ENCODE results near the gene ZMYND11.

ZMYND11 gene

DNA sequence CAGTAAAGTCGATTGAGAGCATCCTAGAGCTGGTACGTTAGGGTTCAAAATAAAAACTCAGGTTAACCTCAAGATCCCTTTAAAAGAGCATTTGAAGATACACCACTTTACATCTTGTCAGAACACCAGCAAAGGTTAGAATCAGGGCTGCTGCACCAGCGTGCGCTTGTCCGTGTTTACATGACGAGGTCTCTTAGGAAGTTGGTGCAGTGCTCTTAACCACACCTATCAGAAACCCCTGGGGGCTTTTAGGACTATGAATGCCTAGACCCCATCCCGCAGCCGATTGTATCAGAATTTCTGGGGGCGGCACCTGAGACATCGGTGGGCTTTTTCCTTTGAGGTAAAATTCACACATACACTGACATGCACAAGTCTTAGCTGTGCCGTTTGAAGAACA lies 97.6 kb downstream of the ZMYND11 start:
- no peak overlapping the region for H3K4me3 ChIP-seq

DNA sequence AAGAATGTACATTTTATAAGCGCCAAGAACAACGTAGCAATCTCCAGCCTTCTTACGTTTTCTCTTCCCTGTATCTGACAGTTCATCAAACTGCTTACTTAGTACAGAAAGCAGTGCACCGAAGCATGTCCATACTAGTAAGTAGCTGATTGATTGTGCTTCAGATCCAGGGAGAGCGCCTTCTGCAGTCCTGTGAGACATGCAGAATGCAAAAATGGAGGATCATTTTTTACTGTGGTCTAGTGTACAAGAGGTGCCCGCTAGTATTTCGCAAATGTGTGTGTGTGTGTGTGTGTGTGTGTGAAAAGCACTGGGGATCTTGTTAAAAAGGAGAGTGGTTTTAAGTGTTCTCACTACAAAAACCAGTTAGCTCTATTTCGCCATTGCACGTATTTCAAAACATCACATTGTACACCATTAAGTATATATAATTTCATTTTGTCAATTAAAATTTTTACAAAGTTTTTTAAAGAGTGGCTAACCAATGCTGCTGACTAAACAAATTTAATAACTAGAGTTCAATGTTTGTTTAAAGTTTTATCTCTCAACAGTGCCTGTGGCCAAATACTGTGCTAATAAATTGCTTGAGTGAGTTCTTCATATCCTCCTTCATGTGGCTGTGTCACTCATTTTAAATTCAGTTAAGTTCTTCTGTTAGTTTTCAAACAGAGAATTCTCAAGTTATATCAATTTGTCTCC lies 99.6 kb downstream of the ZMYND11 start:
- H3K9ac ChIP-seq (ENCODE audit: insufficient read length): no peak overlapping the region
- DNase-seq (ENCODE audit: low read depth, low spot score): peak; percentile 10
- H3K4me3 ChIP-seq: peak overlapping the region; percentile 30; the same call in 1 of the 2 replicates
- TF ChIP-seq FOXP2 (optimal IDR thresholded peaks at IDR 0.05; ENCODE audit: control extremely low read depth, extremely low read length, insufficient read depth) (no peak), POLR2AphosphoS5 (IDR thresholded peaks at IDR 0.05; ENCODE audit: borderline replicate concordance, low read depth, low read length) (no peak), EZH2 (IDR thresholded peaks at IDR 0.05) (no peak)
- no peaks in the 10 kb centered on the region; the same call in 1 of the 2 replicates for H3K36me3 ChIP-seq (ENCODE audit: insufficient read depth, low read length)
- H3K9me3 ChIP-seq (ENCODE audit: low read depth, low read length): no peaks in the 10 kb centered on the region
- peak overlapping the region; percentile 70 for H3K27ac ChIP-seq

More for the DNA sequence above, 97.6 kb downstream of the ZMYND11 start:
- TF ChIP-seq EZH2 (IDR thresholded peaks at IDR 0.05) (no peak), FOXP2 (optimal IDR thresholded peaks at IDR 0.05; ENCODE audit: control extremely low read depth, extremely low read length, insufficient read depth) (no peak), POLR2AphosphoS5 (IDR thresholded peaks at IDR 0.05; ENCODE audit: borderline replicate concordance, low read depth, low read length) (no peak)
- H3K9me3 ChIP-seq (ENCODE audit: low read depth, low read length): no peaks in the 10 kb centered on the region
- H3K27ac ChIP-seq: no peak overlapping the region
- H3K36me3 ChIP-seq (ENCODE audit: insufficient read depth, low read length): no peaks in the 10 kb centered on the region
- no peak overlapping the region for H3K9ac ChIP-seq (ENCODE audit: insufficient read length)
- DNase-seq (ENCODE audit: low read depth, low spot score): no peak

DNA sequence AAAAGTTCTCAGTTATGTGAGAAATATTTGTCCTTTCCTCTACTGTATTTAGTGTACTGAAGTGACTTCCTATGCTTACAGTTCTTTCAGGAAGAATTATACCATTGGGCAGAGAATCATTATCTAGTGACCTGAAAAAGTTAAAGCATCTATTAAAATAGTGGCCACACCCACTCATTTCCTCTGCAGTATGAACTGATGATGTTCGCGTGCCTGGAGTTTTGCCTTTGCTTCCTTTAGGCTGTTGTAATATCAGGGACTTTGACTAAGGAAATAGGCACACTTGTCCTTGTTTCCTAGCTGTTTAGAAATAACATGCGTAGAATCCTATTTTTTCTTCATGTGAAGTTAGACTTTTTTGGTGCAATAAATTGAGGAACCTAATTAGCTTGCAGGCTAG lies 100.7 kb downstream of the ZMYND11 start:
- TF ChIP-seq POLR2AphosphoS5 (IDR thresholded peaks at IDR 0.05; ENCODE audit: borderline replicate concordance, low read depth, low read length) (no peak), FOXP2 (optimal IDR thresholded peaks at IDR 0.05; ENCODE audit: control extremely low read depth, extremely low read length, insufficient read depth) (no peak), EZH2 (IDR thresholded peaks at IDR 0.05) (no peak)
- DNase-seq (ENCODE audit: low read depth, low spot score): peak; percentile 12
- peak overlapping the region; percentile 70 for H3K27ac ChIP-seq

DNA sequence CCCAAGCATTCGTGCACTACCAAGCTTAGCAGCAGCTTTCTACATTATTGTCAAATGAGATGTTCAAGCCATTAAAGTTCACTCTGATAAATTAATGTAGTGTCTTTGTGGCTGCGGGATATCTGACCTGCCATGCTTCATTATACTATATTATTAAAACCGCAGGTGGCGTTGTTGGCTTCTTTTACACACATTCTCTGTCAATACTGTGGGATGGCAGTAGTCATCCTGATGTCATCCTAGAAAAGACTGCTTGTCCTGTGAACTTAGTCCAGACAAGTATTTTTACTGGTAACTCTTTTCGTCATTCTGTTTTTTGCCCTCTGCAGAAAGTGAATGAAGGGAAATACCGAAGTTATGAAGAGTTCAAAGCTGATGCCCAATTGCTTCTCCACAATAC lies 103.9 kb downstream of the ZMYND11 start:
- no peaks in the 10 kb centered on the region; the same call in none of the 2 replicates for H3K36me3 ChIP-seq (ENCODE audit: insufficient read depth, low read length)
- H3K4me3 ChIP-seq: no peak overlapping the region
- DNase-seq (ENCODE audit: low read depth, low spot score): no peak
- TF ChIP-seq EZH2 (IDR thresholded peaks at IDR 0.05) (no peak), FOXP2 (optimal IDR thresholded peaks at IDR 0.05; ENCODE audit: control extremely low read depth, extremely low read length, insufficient read depth) (no peak), POLR2AphosphoS5 (IDR thresholded peaks at IDR 0.05; ENCODE audit: borderline replicate concordance, low read depth, low read length) (no peak)
- H3K9me3 ChIP-seq (ENCODE audit: low read depth, low read length): no peaks in the 10 kb centered on the region
- H3K9ac ChIP-seq (ENCODE audit: insufficient read length): no peak overlapping the region
- no peak overlapping the region for H3K27ac ChIP-seq

More for the DNA sequence above, 100.7 kb downstream of the ZMYND11 start:
- no peak overlapping the region for H3K9ac ChIP-seq (ENCODE audit: insufficient read length)
- no peaks in the 10 kb centered on the region for H3K9me3 ChIP-seq (ENCODE audit: low read depth, low read length)
- no peaks in the 10 kb centered on the region; the same call in 1 of the 2 replicates for H3K36me3 ChIP-seq (ENCODE audit: insufficient read depth, low read length)
- no peak overlapping the region for H3K4me3 ChIP-seq

DNA sequence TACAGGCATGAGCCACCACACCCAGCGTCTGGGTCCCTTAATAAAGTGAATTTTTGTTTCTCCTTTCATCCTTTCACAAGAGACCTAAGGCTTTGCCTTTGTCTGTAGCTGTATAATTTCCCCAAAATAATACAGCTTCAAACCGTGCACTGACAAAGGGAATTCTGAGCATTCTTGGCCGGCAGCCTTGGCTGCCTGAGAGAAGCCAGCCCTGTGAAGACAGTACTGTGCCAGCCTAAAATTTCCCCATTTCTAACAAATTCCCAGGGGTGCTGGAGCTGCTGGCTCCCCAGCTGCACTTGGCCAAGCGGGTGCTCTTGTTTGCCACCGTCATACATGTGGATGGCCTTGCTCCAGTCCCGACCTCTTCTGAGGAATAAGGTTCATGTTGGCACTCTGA lies 106.2 kb downstream of the ZMYND11 start:
- Histone ChIP-seq H3K36me3 (ENCODE audit: insufficient read depth, low read length) (no peaks in the 10 kb centered on the region; the same call in none of the 2 replicates), H3K9me3 (ENCODE audit: low read depth, low read length) (no peaks in the 10 kb centered on the region), H3K4me3 (no peak overlapping the region), H3K27ac (no peak overlapping the region), H3K9ac (ENCODE audit: insufficient read length) (no peak overlapping the region)
- no peak for DNase-seq (ENCODE audit: low read depth, low spot score)
- TF ChIP-seq FOXP2 (optimal IDR thresholded peaks at IDR 0.05; ENCODE audit: control extremely low read depth, extremely low read length, insufficient read depth): no peak
- no peak for TF ChIP-seq POLR2AphosphoS5 (IDR thresholded peaks at IDR 0.05; ENCODE audit: borderline replicate concordance, low read depth, low read length)
- TF ChIP-seq EZH2 (IDR thresholded peaks at IDR 0.05): no peak

DNA sequence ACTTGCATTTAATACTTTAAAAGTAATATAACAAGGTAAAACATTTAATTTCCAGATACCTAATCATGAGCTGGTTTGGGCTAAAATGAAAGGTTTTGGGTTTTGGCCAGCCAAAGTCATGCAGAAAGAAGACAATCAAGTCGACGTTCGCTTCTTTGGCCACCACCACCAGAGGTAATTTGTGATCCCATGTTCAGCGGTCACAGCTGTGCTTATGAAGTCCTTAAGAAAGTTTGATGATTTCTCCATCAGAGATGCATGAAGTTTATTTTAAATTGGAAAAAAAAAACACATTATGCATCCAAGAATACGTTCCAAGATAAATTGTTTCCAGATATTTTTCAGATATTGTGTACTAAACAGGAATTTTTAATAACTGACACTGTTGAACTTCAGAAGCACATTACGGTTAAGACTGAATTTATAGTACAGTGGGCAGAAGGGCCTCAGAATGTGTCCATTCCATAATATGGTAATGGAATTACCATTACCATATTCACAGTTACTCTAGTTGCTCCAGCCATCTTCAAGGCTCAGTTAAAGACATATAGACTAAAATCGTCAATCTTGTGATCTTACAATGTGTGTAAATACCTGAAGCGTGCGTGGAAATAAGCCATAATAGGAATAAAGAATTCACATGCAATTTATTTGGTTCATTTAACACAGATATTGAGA lies 106.8 kb downstream of the ZMYND11 start:
- H3K27ac ChIP-seq: no peak overlapping the region
- peaks cover 6% of the 10 kb centered on the region for H3K36me3 ChIP-seq (ENCODE audit: insufficient read depth, low read length)
- no peak for DNase-seq (ENCODE audit: low read depth, low spot score)
- H3K9ac ChIP-seq (ENCODE audit: insufficient read length): no peak overlapping the region
- H3K9me3 ChIP-seq (ENCODE audit: low read depth, low read length): no peaks in the 10 kb centered on the region
- no peak for TF ChIP-seq EZH2 (IDR thresholded peaks at IDR 0.05)
- TF ChIP-seq FOXP2 (optimal IDR thresholded peaks at IDR 0.05; ENCODE audit: control extremely low read depth, extremely low read length, insufficient read depth): no peak
- TF ChIP-seq POLR2AphosphoS5 (IDR thresholded peaks at IDR 0.05; ENCODE audit: borderline replicate concordance, low read depth, low read length): no peak
- H3K4me3 ChIP-seq: no peak overlapping the region

DNA sequence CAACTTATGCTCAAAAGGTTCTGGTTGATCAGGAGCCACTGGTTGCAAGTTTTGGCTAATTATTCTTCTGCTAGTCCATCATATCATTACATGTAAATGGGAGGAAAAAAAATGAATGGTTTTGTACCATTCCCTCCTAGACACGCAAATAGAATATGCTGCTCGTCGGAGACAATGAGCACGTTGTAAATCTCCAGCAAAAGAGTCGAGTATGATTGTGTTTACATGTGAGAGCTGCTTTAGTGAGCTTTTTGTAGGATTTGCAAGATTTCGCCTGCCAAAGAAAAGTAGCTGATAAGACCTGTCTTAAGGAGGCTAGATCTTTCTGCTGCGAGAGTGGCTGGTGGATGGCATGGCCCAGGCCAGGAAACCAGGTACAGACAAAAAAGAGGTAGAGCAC lies 109.0 kb downstream of the ZMYND11 start:
- no peak for DNase-seq (ENCODE audit: low read depth, low spot score)
- Histone ChIP-seq H3K9ac (ENCODE audit: insufficient read length) (no peak overlapping the region), H3K9me3 (ENCODE audit: low read depth, low read length) (no peaks in the 10 kb centered on the region), H3K36me3 (ENCODE audit: insufficient read depth, low read length) (peaks cover 22% of the 10 kb centered on the region), H3K27ac (no peak overlapping the region), H3K4me3 (no peak overlapping the region)
- TF ChIP-seq FOXP2 (optimal IDR thresholded peaks at IDR 0.05; ENCODE audit: control extremely low read depth, extremely low read length, insufficient read depth) (no peak), POLR2AphosphoS5 (IDR thresholded peaks at IDR 0.05; ENCODE audit: borderline replicate concordance, low read depth, low read length) (no peak), EZH2 (IDR thresholded peaks at IDR 0.05) (no peak)

DNA sequence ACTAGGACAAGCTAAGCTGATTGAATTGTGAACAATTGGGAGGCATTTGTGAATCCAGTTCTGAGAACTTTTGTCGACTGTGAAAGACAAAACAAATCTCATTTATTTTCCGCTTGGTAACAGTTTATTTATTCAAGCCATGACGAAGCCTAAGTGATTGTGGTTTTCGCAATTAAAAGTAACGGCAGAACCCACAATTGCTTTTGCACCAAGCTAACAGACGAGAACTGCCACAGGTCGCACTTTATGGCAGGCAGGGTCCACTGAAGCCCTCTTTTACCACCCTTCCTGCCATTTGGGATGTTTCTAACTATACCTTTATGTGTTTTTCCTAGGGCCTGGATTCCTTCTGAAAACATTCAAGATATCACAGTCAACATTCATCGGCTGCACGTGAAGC lies 111.2 kb downstream of the ZMYND11 start:
- Histone ChIP-seq H3K9me3 (ENCODE audit: low read depth, low read length) (no peaks in the 10 kb centered on the region), H3K9ac (ENCODE audit: insufficient read length) (no peak overlapping the region), H3K4me3 (no peak overlapping the region), H3K27ac (no peak overlapping the region), H3K36me3 (ENCODE audit: insufficient read depth, low read length) (peaks cover 25% of the 10 kb centered on the region)
- no peak for TF ChIP-seq EZH2 (IDR thresholded peaks at IDR 0.05)
- TF ChIP-seq FOXP2 (optimal IDR thresholded peaks at IDR 0.05; ENCODE audit: control extremely low read depth, extremely low read length, insufficient read depth): no peak
- no peak for TF ChIP-seq POLR2AphosphoS5 (IDR thresholded peaks at IDR 0.05; ENCODE audit: borderline replicate concordance, low read depth, low read length)
- no peak for DNase-seq (ENCODE audit: low read depth, low spot score)
